ENCODE measurements around the gene TBC1D9B. TPM values are rescaled to one million over a fixed set of nuclear protein-coding genes. Genes with fewer than 3 reads are reported as not detected.

The TBC1D9B gene
- total RNA-seq, 1 donor from 2014 or later: 138 TPM

DNA sequence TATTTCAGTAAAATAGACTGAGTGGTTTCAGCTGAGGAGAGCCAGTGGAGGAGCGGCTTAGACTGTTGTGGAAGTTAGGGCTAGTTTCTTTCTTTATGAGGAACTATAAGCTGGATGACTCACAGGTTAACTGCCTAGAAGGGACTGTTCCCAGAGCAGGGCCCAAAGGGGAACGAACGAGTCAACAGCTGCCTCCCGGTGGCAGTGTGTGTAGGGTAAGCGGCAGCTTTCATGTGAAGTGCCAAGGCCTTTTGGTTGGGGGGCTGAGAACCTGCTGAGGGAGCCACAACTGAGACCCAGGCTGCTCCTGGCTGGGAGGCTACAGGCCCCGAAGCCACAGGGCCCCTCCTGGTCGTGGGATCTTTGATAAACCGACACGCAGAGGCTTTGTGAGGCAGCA, 80.0 kb downstream of the TBC1D9B start:
- no peak for DNase-seq (ENCODE audit: low spot score)
- Mint-ChIP-seq H3K27me3 (ENCODE audit: unreplicated experiment) (peaks cover 8% of the 10 kb centered on the region), H3K4me1 (ENCODE audit: unreplicated experiment) (peaks cover 19% of the 10 kb centered on the region), H3K4me3 (ENCODE audit: unreplicated experiment) (peak overlapping the region; percentile 72), H3K27ac (ENCODE audit: unreplicated experiment) (peak overlapping the region; percentile 26), H3K9me3 (ENCODE audit: unreplicated experiment) (no peaks in the 10 kb centered on the region), H3K36me3 (ENCODE audit: low read depth, unreplicated experiment) (peaks cover 69% of the 10 kb centered on the region)
- TF ChIP-seq, protein P1, sequence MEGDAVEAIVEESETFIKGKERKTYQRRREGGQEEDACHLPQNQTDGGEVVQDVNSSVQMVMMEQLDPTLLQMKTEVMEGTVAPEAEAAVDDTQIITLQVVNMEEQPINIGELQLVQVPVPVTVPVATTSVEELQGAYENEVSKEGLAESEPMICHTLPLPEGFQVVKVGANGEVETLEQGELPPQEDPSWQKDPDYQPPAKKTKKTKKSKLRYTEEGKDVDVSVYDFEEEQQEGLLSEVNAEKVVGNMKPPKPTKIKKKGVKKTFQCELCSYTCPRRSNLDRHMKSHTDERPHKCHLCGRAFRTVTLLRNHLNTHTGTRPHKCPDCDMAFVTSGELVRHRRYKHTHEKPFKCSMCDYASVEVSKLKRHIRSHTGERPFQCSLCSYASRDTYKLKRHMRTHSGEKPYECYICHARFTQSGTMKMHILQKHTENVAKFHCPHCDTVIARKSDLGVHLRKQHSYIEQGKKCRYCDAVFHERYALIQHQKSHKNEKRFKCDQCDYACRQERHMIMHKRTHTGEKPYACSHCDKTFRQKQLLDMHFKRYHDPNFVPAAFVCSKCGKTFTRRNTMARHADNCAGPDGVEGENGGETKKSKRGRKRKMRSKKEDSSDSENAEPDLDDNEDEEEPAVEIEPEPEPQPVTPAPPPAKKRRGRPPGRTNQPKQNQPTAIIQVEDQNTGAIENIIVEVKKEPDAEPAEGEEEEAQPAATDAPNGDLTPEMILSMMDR (IDR thresholded peaks at IDR 0.05; ENCODE audit: unreplicated experiment): no peak

DNA sequence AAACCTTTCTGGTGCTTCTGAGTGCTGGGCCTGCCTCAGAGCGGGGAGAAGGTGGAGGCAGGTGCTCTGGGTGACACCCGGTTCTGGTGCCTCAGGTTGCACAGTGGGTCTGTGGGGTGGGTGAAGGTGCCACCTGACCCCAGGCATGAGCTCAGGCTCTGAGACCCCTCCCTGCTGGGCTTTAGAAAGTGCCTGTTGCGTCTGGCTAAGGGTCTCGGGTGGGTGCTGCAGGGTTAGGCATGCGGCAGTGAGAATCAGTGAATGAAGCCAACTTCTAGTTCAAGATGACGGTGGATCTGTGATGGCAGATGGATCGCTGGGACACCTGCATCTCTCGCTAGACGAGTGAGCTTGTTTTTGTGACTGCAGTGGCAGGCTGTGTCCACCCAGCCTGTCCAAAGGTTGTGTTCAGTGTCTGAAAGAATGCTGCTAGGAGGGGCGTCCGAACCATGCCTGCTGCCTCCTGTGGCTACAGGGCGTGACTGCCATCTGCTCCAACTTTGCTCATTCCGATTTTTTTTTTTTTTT, 82.0 kb downstream of the TBC1D9B start:
- DNase-seq (ENCODE audit: low spot score): no peak
- no peaks in the 10 kb centered on the region for H3K9me3 Mint-ChIP-seq (ENCODE audit: unreplicated experiment)
- H3K36me3 Mint-ChIP-seq (ENCODE audit: low read depth, unreplicated experiment): peaks cover 61% of the 10 kb centered on the region
- TF ChIP-seq, protein P1 (IDR thresholded peaks at IDR 0.05; ENCODE audit: unreplicated experiment): no peak
- H3K27ac Mint-ChIP-seq (ENCODE audit: unreplicated experiment): no peak overlapping the region
- no peak overlapping the region for H3K4me3 Mint-ChIP-seq (ENCODE audit: unreplicated experiment)
- H3K27me3 Mint-ChIP-seq (ENCODE audit: unreplicated experiment): peaks cover 13% of the 10 kb centered on the region
- H3K4me1 Mint-ChIP-seq (ENCODE audit: unreplicated experiment): peaks cover 28% of the 10 kb centered on the region

DNA sequence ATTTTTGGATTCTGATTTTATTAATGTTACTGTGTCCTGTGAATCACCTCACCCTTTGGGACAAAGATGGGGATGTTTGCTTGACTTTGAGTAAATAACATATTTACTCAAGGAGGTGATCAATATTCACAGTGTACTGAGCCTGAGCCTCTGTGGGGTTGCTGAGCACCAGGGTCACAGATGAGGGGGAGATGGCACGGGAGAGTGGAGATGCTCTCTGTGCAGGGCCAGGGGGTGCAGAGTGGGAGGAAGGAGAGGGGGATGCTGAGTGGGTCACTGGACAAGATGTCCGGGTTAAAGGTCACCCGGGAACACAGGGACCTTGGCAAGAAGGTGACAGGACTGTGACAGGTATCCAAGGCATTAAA, 83.0 kb downstream of the TBC1D9B start:
- DNase-seq (ENCODE audit: low spot score): no peak
- H3K9me3 Mint-ChIP-seq (ENCODE audit: unreplicated experiment): no peaks in the 10 kb centered on the region
- H3K4me3 Mint-ChIP-seq (ENCODE audit: unreplicated experiment): peak overlapping the region; percentile 72
- peaks cover 28% of the 10 kb centered on the region for H3K4me1 Mint-ChIP-seq (ENCODE audit: unreplicated experiment)
- H3K27ac Mint-ChIP-seq (ENCODE audit: unreplicated experiment): no peak overlapping the region
- TF ChIP-seq, protein P1 (IDR thresholded peaks at IDR 0.05; ENCODE audit: unreplicated experiment): no peak
- peaks cover 54% of the 10 kb centered on the region for H3K36me3 Mint-ChIP-seq (ENCODE audit: low read depth, unreplicated experiment)
- peaks cover 16% of the 10 kb centered on the region for H3K27me3 Mint-ChIP-seq (ENCODE audit: unreplicated experiment)

DNA sequence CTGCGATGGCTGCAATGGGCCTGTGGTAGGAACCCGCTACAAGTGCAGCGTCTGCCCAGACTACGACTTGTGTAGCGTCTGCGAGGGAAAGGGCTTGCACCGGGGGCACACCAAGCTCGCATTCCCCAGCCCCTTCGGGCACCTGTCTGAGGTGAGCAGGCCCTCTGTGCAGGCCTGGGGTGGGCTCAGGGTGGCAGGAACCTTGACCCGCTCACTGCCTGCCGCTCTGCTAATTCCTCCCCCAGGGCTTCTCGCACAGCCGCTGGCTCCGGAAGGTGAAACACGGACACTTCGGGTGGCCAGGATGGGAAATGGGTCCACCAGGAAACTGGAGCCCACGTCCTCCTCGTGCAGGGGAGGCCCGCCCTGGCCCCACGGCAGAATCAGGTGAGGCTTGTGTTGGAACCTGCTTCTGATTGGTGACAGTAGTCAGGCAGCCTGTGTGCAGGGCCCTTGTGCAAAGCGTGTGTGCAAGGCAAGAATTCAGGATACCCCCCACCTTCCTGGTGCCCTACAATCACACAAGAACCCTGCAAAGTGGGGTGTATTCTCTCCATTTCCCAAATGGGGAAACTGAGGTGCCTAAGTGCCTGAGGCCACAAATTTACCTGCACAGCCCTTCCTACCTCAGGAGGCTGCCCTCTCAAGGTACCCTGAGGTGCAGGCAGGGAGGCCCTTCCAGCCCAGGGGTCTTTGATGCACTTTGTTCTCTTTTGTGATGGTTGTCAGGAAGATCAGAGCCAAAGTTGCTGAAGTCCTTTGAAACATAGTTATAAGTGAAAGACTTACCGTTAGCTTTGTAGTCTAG, 83.6 kb downstream of the TBC1D9B start:
- Mint-ChIP-seq H3K4me3 (ENCODE audit: unreplicated experiment) (peak overlapping the region; percentile 72), H3K36me3 (ENCODE audit: low read depth, unreplicated experiment) (peaks cover 48% of the 10 kb centered on the region), H3K27ac (ENCODE audit: unreplicated experiment) (no peak overlapping the region)

More for the DNA sequence above, 83.6 kb downstream of the TBC1D9B start:
- H3K4me1 Mint-ChIP-seq (ENCODE audit: unreplicated experiment): peaks cover 24% of the 10 kb centered on the region
- no peaks in the 10 kb centered on the region for H3K9me3 Mint-ChIP-seq (ENCODE audit: unreplicated experiment)
- peaks cover 17% of the 10 kb centered on the region for H3K27me3 Mint-ChIP-seq (ENCODE audit: unreplicated experiment)
- TF ChIP-seq, protein P1 (IDR thresholded peaks at IDR 0.05; ENCODE audit: unreplicated experiment): no peak
- no peak for DNase-seq (ENCODE audit: low spot score)
